ENCODE results near the gene GBF1. TPM values are rescaled to one million over a fixed set of nuclear protein-coding genes. Genes with fewer than 3 reads are reported as not detected.
A peak's percentile ranks its signal among the peaks of the same experiment; 100 is the strongest.

Gene GBF1
- total RNA-seq, 6 experiments from 2014 or later, result 67.2 to 83.6 (median 74.2) TPM

DNA sequence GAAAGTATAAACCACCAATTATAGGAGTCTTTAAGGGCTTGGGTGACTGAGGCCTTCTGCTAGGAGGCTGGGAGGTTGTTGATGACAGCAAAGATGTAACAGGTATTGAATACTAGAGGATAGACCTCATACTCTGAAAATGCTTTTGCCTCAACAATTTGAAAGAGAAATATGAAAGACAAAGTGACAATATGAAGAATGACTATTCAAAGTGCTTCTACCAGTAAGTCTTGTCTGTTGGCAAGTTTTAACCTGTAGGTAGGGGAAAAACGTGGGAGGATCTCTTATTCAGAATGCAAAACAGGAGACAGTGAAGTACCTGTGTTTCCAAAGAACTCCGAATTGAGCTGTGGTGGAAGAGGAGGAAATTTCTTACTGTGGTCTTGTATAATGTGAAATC lies 38.2 kb downstream of the GBF1 start:
- Mint-ChIP-seq H3K9me3 (no peaks in the 10 kb centered on the region), H3K27me3 (ENCODE audit: insufficient read depth) (no peaks in the 10 kb centered on the region), H3K4me3 (no peak overlapping the region), H3K27ac (no peak overlapping the region), H3K4me1 (ENCODE audit: low read depth) (peaks cover 53% of the 10 kb centered on the region), H3K36me3 (ENCODE audit: low read depth) (peaks cover 9% of the 10 kb centered on the region)
- TF ChIP-seq, protein P1, sequence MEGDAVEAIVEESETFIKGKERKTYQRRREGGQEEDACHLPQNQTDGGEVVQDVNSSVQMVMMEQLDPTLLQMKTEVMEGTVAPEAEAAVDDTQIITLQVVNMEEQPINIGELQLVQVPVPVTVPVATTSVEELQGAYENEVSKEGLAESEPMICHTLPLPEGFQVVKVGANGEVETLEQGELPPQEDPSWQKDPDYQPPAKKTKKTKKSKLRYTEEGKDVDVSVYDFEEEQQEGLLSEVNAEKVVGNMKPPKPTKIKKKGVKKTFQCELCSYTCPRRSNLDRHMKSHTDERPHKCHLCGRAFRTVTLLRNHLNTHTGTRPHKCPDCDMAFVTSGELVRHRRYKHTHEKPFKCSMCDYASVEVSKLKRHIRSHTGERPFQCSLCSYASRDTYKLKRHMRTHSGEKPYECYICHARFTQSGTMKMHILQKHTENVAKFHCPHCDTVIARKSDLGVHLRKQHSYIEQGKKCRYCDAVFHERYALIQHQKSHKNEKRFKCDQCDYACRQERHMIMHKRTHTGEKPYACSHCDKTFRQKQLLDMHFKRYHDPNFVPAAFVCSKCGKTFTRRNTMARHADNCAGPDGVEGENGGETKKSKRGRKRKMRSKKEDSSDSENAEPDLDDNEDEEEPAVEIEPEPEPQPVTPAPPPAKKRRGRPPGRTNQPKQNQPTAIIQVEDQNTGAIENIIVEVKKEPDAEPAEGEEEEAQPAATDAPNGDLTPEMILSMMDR (IDR thresholded peaks at IDR 0.05), result no peak
- no peak for DNase-seq

DNA sequence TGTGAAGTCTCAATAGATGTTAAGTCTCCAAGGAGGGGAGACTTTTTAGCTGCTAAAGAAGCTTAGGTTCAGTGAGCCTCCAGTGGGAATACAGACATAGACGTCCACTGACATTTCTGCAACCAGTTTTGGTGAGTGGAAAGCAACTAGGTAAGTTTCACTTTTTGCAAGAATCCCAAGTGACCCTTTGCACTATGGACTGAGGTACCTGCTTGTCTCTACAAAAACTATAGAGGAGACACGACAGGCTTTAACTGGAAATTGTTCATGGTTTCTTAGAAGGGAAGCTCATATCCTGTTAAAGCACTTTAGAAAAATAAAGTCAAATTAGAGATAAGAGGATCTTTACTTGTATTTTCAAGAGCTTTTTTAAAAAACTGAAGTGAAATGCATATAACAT lies 38.6 kb downstream of the GBF1 start:
- no peak overlapping the region for H3K27ac Mint-ChIP-seq
- H3K9me3 Mint-ChIP-seq, result no peaks in the 10 kb centered on the region
- no peak overlapping the region for H3K4me3 Mint-ChIP-seq
- DNase-seq, result no peak
- no peaks in the 10 kb centered on the region for H3K27me3 Mint-ChIP-seq (ENCODE audit: insufficient read depth)
- peaks cover 50% of the 10 kb centered on the region for H3K4me1 Mint-ChIP-seq (ENCODE audit: low read depth)
- H3K36me3 Mint-ChIP-seq (ENCODE audit: low read depth), result peaks cover 9% of the 10 kb centered on the region
- TF ChIP-seq, protein P1 (IDR thresholded peaks at IDR 0.05), result no peak

DNA sequence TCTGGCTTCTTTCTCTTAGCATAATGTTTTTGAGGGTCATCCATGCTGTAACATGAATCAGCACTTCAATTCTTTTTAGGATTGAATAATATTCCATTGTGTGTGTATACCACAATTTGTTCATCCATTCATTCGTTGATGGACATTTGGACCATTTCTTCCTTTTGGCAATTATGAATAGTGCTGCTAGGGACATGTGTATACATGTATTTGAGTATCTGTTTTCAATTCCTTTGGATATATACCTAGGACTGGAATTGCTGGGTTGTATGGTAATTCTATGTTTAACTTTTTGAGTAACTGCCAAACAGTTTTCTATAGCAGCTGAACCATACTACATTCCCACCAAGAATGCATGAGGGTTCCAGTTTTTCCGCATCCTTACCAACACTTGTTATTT lies 39.2 kb downstream of the GBF1 start:
- H3K9me3 Mint-ChIP-seq, result no peaks in the 10 kb centered on the region
- peaks cover 49% of the 10 kb centered on the region for H3K4me1 Mint-ChIP-seq (ENCODE audit: low read depth)
- H3K36me3 Mint-ChIP-seq (ENCODE audit: low read depth), result peaks cover 9% of the 10 kb centered on the region
- DNase-seq, result no peak
- no peaks in the 10 kb centered on the region for H3K27me3 Mint-ChIP-seq (ENCODE audit: insufficient read depth)
- no peak overlapping the region for H3K4me3 Mint-ChIP-seq
- TF ChIP-seq, protein P1 (IDR thresholded peaks at IDR 0.05), result no peak
- H3K27ac Mint-ChIP-seq, result no peak overlapping the region

DNA sequence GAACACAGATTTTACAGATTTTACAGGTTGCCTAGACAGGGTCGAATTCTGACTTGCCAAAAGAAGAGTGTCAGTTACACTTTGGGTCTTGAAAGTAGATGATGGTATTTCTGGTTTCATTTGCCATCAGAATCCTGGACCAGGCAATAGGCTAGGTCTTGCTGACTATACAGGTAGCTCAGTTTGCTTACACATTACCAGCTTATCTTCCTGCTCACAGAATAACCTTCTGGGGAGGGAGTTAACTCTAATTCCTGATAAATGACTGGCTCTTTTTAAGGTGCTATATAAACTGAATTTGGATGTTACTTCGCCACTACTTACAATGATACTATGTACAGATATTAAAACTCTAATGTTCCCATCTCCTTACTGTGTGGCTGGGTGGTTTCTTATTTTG lies 39.8 kb downstream of the GBF1 start:
- Mint-ChIP-seq H3K4me1 (ENCODE audit: low read depth) (peaks cover 43% of the 10 kb centered on the region), H3K9me3 (no peaks in the 10 kb centered on the region), H3K27me3 (ENCODE audit: insufficient read depth) (no peaks in the 10 kb centered on the region), H3K4me3 (no peak overlapping the region), H3K27ac (no peak overlapping the region), H3K36me3 (ENCODE audit: low read depth) (peaks cover 9% of the 10 kb centered on the region)
- no peak for DNase-seq
- TF ChIP-seq, protein P1 (IDR thresholded peaks at IDR 0.05), result no peak

DNA sequence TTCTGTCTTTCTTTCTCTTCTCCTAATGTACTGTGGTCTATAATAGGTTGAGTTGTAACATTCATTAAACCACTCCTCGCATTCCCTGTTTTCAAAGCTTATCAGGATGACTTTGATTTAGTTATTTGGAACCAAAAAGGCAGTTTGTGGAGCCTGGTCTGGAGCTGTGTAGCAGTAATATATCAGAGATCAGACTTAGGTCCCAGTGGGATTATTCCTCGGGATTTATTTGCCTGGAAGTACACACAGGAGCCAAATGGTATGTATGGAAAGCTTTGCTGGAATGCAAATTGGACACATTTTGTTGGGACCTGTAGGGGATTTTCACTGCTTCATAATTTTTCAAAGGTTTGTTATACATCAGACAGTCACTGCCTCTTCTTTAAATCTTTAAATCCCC lies 40.9 kb downstream of the GBF1 start:
- Mint-ChIP-seq H3K4me1 (ENCODE audit: low read depth) (peaks cover 36% of the 10 kb centered on the region), H3K27me3 (ENCODE audit: insufficient read depth) (no peaks in the 10 kb centered on the region), H3K36me3 (ENCODE audit: low read depth) (peaks cover 9% of the 10 kb centered on the region), H3K9me3 (no peaks in the 10 kb centered on the region), H3K27ac (no peak overlapping the region), H3K4me3 (no peak overlapping the region)
- TF ChIP-seq, protein P1 (IDR thresholded peaks at IDR 0.05), result no peak
- DNase-seq, result no peak

DNA sequence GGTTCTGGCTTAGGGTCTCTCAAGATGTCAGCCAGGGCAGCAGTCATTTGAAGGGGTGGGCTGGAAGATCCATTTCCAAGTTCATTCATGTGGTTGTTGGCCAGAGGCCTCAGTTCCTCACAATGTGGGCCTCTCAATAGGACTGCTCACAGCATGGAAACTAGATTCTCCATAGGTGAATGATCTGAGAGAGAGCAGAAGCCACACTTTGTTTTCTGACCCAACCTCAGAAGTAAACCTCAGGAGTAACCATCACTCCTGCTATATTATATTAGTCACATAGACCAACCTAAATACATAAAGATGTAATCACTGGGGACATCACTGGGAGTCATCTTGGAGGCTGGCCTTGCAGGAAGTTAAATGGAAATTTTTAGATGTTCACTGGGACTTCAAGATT lies 42.2 kb downstream of the GBF1 start:
- Mint-ChIP-seq H3K4me1 (ENCODE audit: low read depth) (peaks cover 38% of the 10 kb centered on the region), H3K9me3 (no peaks in the 10 kb centered on the region), H3K36me3 (ENCODE audit: low read depth) (peaks cover 9% of the 10 kb centered on the region), H3K27me3 (ENCODE audit: insufficient read depth) (no peaks in the 10 kb centered on the region), H3K4me3 (no peak overlapping the region), H3K27ac (peak overlapping the region; percentile 60)
- no peak for DNase-seq
- TF ChIP-seq, protein P1 (IDR thresholded peaks at IDR 0.05), result no peak

Measured in HFFc6 (cell line).